Tibial artery (tissue), 4 donors: ENCODE measurements around the gene RYR2.

Experiments used
- DNase-seq, 2 donors: peaks; one replicate each; pipeline ENCODE4 v3.0.0-alpha.2; 2019
- H3K27ac ChIP-seq, 2 donors: fragments of 200-600 bp; sonication (generic) in 1 of 2; 1 replicate in 1 of 2; 2 replicates in 1 of 2; pipeline ENCODE4 v1.5.1; 2018 to 2019; ENCODE audit warnings: mild to moderate bottlenecking in 1 of 2
- H3K27me3 ChIP-seq, 2 donors: fragments of 200-600 bp; sonication (generic) in 1 of 2; one replicate each; pipeline versions ENCODE4 v1.5.1 to v1.6.0; 2016 to 2019
- H3K36me3 ChIP-seq, 3 donors: fragments of 200-600 bp; sonication (generic) in 2 of 3; one replicate each; pipeline ENCODE4 v1.5.1; 2016 to 2019; ENCODE audit warnings: mild to moderate bottlenecking in 2 of 3
- H3K4me1 ChIP-seq, 4 donors: fragments of 200-600 bp; sonication (generic) in 2 of 4; 1 replicate in 3 of 4; 2 replicates in 1 of 4; pipeline ENCODE4 v1.5.1; 2016 to 2019
- H3K4me3 ChIP-seq, 2 donors: fragments of 200-600 bp; sonication (generic) in 1 of 2; 1 replicate in 1 of 2; 2 replicates in 1 of 2; pipeline ENCODE4 v1.5.1; 2018 to 2019; ENCODE audit warnings: mild to moderate bottlenecking in 2 of 2
- H3K9me3 ChIP-seq, 3 donors: fragments of 200-600 bp; sonication (generic) in 1 of 3; one replicate each; pipeline ENCODE4 v1.5.1; 2016 to 2019
- intact Hi-C: fragments of 100-400 bp; cut with DNase I; formaldehyde crosslinking; loops from one replicate; pipeline ENCODE4 v1.15.0; 2023; ENCODE audit warnings: low total_unique reads
- TF ChIP-seq, protein P1 (sequence below), 2 experiments: fragments of 200-600 bp in 1 of 2; fragments of 450-650 bp in 1 of 2; IDR thresholded peaks; one replicate each; pipeline ENCODE4 v1.5.1; 2017 to 2019; ENCODE audit warnings: antibody characterized with exemption in 2 of 2, mild to moderate bottlenecking in 1 of 2, moderate library complexity in 1 of 2

RYR2 gene

DNA sequence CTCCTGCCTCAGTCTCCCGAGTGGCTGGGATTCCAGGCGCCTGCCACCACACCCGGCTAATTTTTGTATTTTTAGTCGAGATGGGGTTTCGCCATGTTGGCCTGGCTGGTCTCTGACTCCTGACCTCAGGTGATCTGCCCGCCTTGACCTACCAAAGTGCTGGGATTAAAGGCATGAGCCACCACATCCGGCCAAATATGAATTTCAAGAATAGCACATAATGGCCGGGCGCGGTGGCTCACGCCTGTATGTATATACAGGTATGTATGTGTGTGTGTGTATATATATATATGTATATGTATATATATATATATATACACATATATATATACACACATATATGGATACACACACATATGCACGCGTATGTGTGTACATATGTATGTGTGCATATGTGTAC, 753.6 kb downstream of the RYR2 start:
- H3K27me3 ChIP-seq, result no peaks in the 10 kb centered on the region
- TF ChIP-seq, protein P1, sequence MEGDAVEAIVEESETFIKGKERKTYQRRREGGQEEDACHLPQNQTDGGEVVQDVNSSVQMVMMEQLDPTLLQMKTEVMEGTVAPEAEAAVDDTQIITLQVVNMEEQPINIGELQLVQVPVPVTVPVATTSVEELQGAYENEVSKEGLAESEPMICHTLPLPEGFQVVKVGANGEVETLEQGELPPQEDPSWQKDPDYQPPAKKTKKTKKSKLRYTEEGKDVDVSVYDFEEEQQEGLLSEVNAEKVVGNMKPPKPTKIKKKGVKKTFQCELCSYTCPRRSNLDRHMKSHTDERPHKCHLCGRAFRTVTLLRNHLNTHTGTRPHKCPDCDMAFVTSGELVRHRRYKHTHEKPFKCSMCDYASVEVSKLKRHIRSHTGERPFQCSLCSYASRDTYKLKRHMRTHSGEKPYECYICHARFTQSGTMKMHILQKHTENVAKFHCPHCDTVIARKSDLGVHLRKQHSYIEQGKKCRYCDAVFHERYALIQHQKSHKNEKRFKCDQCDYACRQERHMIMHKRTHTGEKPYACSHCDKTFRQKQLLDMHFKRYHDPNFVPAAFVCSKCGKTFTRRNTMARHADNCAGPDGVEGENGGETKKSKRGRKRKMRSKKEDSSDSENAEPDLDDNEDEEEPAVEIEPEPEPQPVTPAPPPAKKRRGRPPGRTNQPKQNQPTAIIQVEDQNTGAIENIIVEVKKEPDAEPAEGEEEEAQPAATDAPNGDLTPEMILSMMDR (IDR thresholded peaks at IDR 0.05), result no peak
- H3K36me3 ChIP-seq, result peaks cover 6 to 26% (median 25%) of the 10 kb centered on the region in 3 donors
- no peaks in the 10 kb centered on the region for H3K9me3 ChIP-seq
- DNase-seq, result no peak
- intact Hi-C loops, result no loop called here
- H3K4me3 ChIP-seq, result no peak overlapping the region
- H3K27ac ChIP-seq, result no peak overlapping the region
- H3K4me1 ChIP-seq, result no peaks in the 10 kb centered on the region

GRCh38 chr1:237799762-237800474, 757.9 kb downstream of the RYR2 start:
- Histone ChIP-seq H3K36me3 (peaks cover 10 to 29% (median 10%) of the 10 kb centered on the region in 3 donors), H3K4me1 (no peaks in the 10 kb centered on the region), H3K9me3 (no peaks in the 10 kb centered on the region), H3K4me3 (no peak overlapping the region), H3K27ac (no peak overlapping the region), H3K27me3 (no peaks in the 10 kb centered on the region)
- TF ChIP-seq, protein P1 (IDR thresholded peaks at IDR 0.05), result no peak
- DNase-seq, result no peak
- intact Hi-C loops, result no loop called here

- Histone ChIP-seq H3K9me3 (no peaks in the 10 kb centered on the region), H3K27me3 (no peaks in the 10 kb centered on the region), H3K27ac (no peak overlapping the region), H3K36me3 (peaks cover 3 to 21% (median 6%) of the 10 kb centered on the region in 3 donors), H3K4me1 (no peaks in the 10 kb centered on the region), H3K4me3 (no peak overlapping the region)
- TF ChIP-seq, protein P1 (IDR thresholded peaks at IDR 0.05), result no peak
- intact Hi-C loops, result no loop called here
- no peak for DNase-seq
Measured at GRCh38 chr1:237804516-237804915, 762.5 kb downstream of the RYR2 start.

DNA sequence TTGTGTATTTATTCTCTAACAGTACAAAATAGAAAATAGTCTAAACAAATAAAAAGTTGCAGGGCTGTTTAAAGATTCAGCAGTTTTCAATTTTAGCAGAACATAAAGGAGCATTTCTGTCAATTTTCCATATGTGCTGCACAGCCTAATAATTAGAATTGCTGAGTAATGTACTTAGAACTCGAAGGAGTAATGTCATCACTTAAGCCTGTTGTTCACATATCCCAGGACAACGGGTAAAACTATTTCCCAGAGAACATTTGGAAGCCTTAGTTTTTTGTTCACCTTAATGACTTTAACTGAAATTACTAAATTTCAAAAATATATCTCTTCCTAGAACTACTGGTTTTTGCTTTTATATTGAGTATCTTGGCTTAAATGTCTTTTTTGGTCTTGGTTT, 767.1 kb downstream of the RYR2 start:
- Histone ChIP-seq H3K4me3 (no peak overlapping the region), H3K4me1 (no peaks in the 10 kb centered on the region), H3K36me3 (peaks cover 0 to 2% (median 0%) of the 10 kb centered on the region in 3 donors), H3K9me3 (no peaks in the 10 kb centered on the region), H3K27ac (no peak overlapping the region), H3K27me3 (no peaks in the 10 kb centered on the region)
- TF ChIP-seq, protein P1 (IDR thresholded peaks at IDR 0.05), result no peak
- intact Hi-C loops, result no loop called here
- no peak for DNase-seq

DNA sequence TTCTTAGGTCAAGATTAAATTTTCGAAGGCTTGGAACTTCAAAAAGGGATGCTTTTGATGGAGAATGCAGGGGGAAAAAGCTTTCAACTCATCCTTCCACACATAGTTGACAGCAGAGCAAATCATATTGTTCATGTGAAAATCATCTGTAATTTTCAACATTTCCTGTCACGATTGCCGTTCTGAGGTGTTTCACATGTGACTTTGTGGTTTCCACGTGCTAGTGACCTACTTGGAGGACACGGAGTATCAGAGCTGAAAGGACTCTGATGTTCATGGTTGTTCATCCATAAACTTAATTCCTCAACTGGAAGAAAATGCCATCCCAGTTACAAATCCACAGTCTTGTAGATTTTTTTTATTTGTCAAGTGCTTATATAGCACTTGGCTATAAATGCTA, 769.6 kb downstream of the RYR2 start:
- H3K27ac ChIP-seq, result no peak overlapping the region
- H3K27me3 ChIP-seq, result no peaks in the 10 kb centered on the region
- intact Hi-C loops, result no loop called here
- no peak overlapping the region for H3K4me3 ChIP-seq
- no peaks in the 10 kb centered on the region for H3K9me3 ChIP-seq
- DNase-seq, result no peak
- peaks cover 0 to 4% (median 0%) of the 10 kb centered on the region in 3 donors for H3K36me3 ChIP-seq
- peaks cover 0 to 4% (median 1%) of the 10 kb centered on the region in 4 donors for H3K4me1 ChIP-seq
- TF ChIP-seq, protein P1 (IDR thresholded peaks at IDR 0.05), result no peak
